ENCODE results near the gene SLC25A10. TPM values are rescaled to one million over a fixed set of nuclear protein-coding genes. Genes with fewer than 3 reads are reported as not detected.

SLC25A10 gene
- total RNA-seq, 4 donors from 2014 or later: 37.1 to 109 (median 64.1) TPM

- Histone ChIP-seq H3K27me3 (no peaks in the 10 kb centered on the region), H3K27ac (peak overlapping the region; percentile 92 to 95 (median 94)), H3K9me3 (no peaks in the 10 kb centered on the region), H3K4me1 (peaks cover 8 to 33% (median 16%) of the 10 kb centered on the region in 4 donors), H3K36me3 (peaks cover 0 to 61% (median 0%) of the 10 kb centered on the region in 3 donors), H3K4me3 (peak overlapping the region; percentile 70 to 92 (median 78))
- no peak for DNase-seq
- TF ChIP-seq POLR2A (IDR thresholded peaks at IDR 0.05): no peak
- no peak for TF ChIP-seq CTCF (IDR thresholded peaks at IDR 0.05)
Observed at GRCh38 chr17:81703747-81704654, 8.1 kb upstream of the SLC25A10 start.

- Histone ChIP-seq H3K27me3 (no peaks in the 10 kb centered on the region), H3K27ac (no peak overlapping the region), H3K4me3 (no peak overlapping the region), H3K36me3 (peaks cover 0 to 46% (median 0%) of the 10 kb centered on the region in 3 donors), H3K4me1 (peaks cover 9 to 40% (median 19%) of the 10 kb centered on the region in 4 donors), H3K9me3 (no peaks in the 10 kb centered on the region)
- no peak for DNase-seq
- TF ChIP-seq CTCF (IDR thresholded peaks at IDR 0.05) (no peak), POLR2A (IDR thresholded peaks at IDR 0.05) (no peak)
Observed at GRCh38 chr17:81705518-81706231, 6.4 kb upstream of the SLC25A10 start.

- no peak overlapping the region for H3K27ac ChIP-seq
- no peak overlapping the region for H3K4me3 ChIP-seq
- peaks cover 14 to 40% (median 24%) of the 10 kb centered on the region in 4 donors for H3K4me1 ChIP-seq
- TF ChIP-seq CTCF (IDR thresholded peaks at IDR 0.05): no peak
- no peak for TF ChIP-seq POLR2A (IDR thresholded peaks at IDR 0.05)
- DNase-seq: no peak
- H3K36me3 ChIP-seq: peaks cover 0 to 41% (median 0%) of the 10 kb centered on the region in 3 donors
- no peaks in the 10 kb centered on the region for H3K9me3 ChIP-seq
- H3K27me3 ChIP-seq: no peaks in the 10 kb centered on the region
Observed at GRCh38 chr17:81706232-81706611, 5.9 kb upstream of the SLC25A10 start.

GRCh38 chr17:81706757-81707624 is 5.1 kb upstream of the SLC25A10 start:
- peaks cover 0 to 35% (median 0%) of the 10 kb centered on the region in 3 donors for H3K36me3 ChIP-seq
- H3K4me3 ChIP-seq: no peak overlapping the region
- TF ChIP-seq POLR2A (IDR thresholded peaks at IDR 0.05): no peak
- TF ChIP-seq CTCF (IDR thresholded peaks at IDR 0.05): no peak
- no peaks in the 10 kb centered on the region for H3K9me3 ChIP-seq
- peaks cover 9 to 37% (median 20%) of the 10 kb centered on the region in 4 donors for H3K4me1 ChIP-seq
- no peaks in the 10 kb centered on the region for H3K27me3 ChIP-seq
- H3K27ac ChIP-seq: no peak overlapping the region
- DNase-seq: no peak
